Ecto neural progenitor cell (in vitro differentiated cells): ENCODE measurements around the gene PEX16.

ENCODE experiments used
- DNase-seq: peaks from one replicate; pipeline ENCODE4 v3.0.0-alpha.2; 2018; ENCODE audit warnings: low spot score

Gene PEX16

GRCh38 chr11:45917623-45918330 lies at the start of gene PEX16:
Gene PEX16, minus strand, starts transcription at chr11:45917877. Its CDS starts 66 bp downstream, at chr11:45917811.
- peak; percentile 95 for DNase-seq

- DNase-seq, result peak; percentile 61
Observed at GRCh38 chr11:45964911-45965389, 47.3 kb upstream of the PEX16 start.

GRCh38 chr11:45961751-45962240 lies 44.1 kb upstream of the PEX16 start:
- DNase-seq, result no peak

- no peak for DNase-seq
Observed at GRCh38 chr11:45960387-45961095, 42.9 kb upstream of the PEX16 start.

- DNase-seq, result no peak
Observed at GRCh38 chr11:45959851-45960250, 42.2 kb upstream of the PEX16 start.

GRCh38 chr11:45949992-45950407 lies 32.3 kb upstream of the PEX16 start:
- DNase-seq, result no peak

- no peak for DNase-seq
Observed at GRCh38 chr11:45948356-45948755, 30.7 kb upstream of the PEX16 start.

- DNase-seq, result no peak
Observed at GRCh38 chr11:45947885-45948284, 30.2 kb upstream of the PEX16 start.

- DNase-seq, result no peak
Observed at GRCh38 chr11:45945397-45945999, 27.8 kb upstream of the PEX16 start.

GRCh38 chr11:45942381-45942780 lies 24.7 kb upstream of the PEX16 start:
- no peak for DNase-seq

DNA sequence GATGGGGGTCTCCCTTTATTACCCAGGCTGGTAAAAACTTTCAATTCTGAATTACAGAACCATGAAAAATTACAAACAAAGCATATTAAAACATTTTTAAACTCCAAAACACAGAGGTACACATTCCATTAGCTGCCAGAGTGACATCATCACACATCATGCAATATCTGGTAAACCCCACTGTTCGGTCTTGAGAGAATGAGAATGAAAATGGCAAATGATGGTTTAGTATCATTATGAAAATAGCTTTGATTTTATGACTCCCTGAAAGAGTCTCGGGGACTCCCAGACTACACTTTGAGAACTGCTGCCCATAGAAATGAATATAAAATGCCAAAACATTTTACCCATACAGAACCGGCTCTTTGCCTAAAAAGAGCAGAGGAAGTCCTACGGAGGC lies 23.6 kb upstream of the PEX16 start:
- DNase-seq, result no peak

GRCh38 chr11:45939836-45940235 lies 22.2 kb upstream of the PEX16 start:
- no peak for DNase-seq

GRCh38 chr11:45937916-45938315 lies 20.2 kb upstream of the PEX16 start:
- DNase-seq, result no peak

DNA sequence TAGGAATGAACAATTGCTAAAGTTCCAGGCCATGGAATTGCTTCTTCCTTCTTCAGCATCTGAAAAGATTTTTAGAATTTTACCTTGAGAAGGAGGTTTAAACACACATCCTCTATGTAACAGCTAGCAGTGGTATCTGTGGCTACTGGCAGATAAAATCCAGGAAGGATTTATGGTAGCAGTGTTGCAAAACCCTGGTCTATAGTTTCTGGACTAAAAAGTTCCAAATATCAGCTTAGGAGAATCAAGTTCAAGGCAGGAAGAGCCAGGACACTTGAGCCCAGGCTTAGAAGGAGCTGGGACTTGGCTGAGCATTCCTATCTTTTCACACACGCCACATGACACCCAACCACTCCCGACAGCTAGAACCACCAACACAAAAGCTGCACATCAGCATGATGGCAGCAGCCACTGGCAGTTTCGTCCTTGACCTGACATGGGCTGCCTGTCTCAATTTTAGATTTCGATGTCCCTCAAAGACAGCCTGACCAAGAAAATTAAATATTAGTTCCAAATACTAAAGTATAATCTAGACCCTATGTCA lies 18.9 kb upstream of the PEX16 start:
- no peak for DNase-seq

- DNase-seq, result no peak
Observed at GRCh38 chr11:45935349-45936064, 17.8 kb upstream of the PEX16 start.

DNA sequence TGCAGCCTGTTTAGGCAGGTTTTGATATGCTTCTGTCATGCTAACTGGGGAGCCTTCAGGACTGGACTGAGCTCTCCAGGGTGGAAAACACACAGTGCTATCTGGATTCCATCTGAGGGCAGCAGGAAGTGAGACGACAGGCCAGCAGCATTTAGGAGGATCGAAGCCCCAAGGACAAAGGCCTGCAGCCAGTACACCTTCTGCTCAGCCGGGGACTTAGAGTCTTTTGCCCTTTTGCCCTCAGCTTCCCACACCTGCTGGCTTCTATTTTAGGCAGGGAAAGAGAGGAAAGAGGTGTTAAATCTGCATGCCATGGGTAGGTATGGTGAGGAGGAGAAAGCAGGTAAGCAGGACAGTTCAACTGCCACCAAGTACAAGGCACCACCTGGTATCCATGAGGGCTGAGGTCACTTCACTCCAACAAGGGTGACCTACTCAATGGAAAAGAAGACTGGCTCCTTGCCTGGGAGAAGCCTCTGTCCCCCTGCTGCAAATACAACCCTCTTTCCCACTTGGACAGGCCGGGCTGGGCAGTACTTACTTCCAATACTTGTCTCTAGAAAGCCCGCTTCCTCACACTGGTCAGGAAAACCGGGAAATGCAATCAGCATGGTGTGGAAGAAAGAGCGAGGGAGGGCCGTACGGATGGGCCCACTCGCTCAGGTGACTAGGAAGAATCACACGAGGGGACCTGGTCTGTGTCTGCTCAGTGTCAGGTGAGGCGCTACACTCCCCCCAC lies 17.1 kb upstream of the PEX16 start:
- DNase-seq, result no peak

- DNase-seq, result no peak
Observed at GRCh38 chr11:45933846-45934579, 16.3 kb upstream of the PEX16 start.

- DNase-seq, result no peak
Observed at GRCh38 chr11:45933131-45933831, 15.6 kb upstream of the PEX16 start.

GRCh38 chr11:45932217-45932616 lies 14.5 kb upstream of the PEX16 start:
- DNase-seq, result no peak

DNA sequence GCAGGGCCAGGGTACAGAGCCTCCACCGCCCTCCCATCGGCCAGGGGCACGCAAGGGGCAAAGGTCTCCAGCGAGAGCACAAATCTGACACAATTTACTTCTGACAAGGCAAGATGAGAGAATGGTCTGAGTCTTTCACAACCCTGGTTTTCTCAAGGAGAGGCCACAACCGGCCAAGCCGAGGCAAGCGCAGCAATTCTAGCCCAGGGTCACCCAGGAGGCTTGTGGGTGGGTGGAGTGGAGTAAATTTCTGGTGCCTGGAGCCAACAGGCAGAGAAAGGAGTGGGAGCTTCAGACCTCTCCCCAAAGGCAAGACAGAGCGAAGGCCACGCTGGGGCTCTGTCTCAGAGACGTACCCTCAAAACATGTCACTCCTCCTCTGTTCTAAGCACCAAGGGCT lies 14.1 kb upstream of the PEX16 start:
- no peak for DNase-seq
